Urothelium cell line (cell line): ENCODE results near the gene STK38L.
A peak's percentile ranks its signal among the peaks of the same experiment; 100 is the strongest.

ENCODE experiments used
- DNase-seq: peaks from one replicate; pipeline ENCODE4 v3.0.0; 2011; ENCODE audit warnings: low spot score, mixed read lengths
- FAIRE-seq: peaks from 2 replicates; lab custom pipeline; 2011; peaks lifted over from hg19 to GRCh38; lab: Jason Lieb, UNC

STK38L gene

GRCh38 chr12:27273114-27273513 lies 29.0 kb downstream of the STK38L start:
- no peak for FAIRE-seq
- DNase-seq, result no peak

- DNase-seq (no peak), FAIRE-seq (no peak)
Measured at GRCh38 chr12:27274706-27275105, 30.6 kb downstream of the STK38L start.

GRCh38 chr12:27276275-27276674 lies 32.2 kb downstream of the STK38L start:
- DNase-seq, result no peak
- FAIRE-seq, result no peak

GRCh38 chr12:27277846-27278260 lies 33.8 kb downstream of the STK38L start:
- FAIRE-seq, result no peak
- peak; percentile 17 for DNase-seq

- FAIRE-seq (no peak), DNase-seq (no peak)
Measured at GRCh38 chr12:27279826-27280225, 35.7 kb downstream of the STK38L start.

GRCh38 chr12:27280412-27280811 lies 36.3 kb downstream of the STK38L start:
- DNase-seq (no peak), FAIRE-seq (no peak)

- DNase-seq (no peak), FAIRE-seq (no peak)
Measured at GRCh38 chr12:27282754-27283153, 38.7 kb downstream of the STK38L start.

- FAIRE-seq (no peak), DNase-seq (no peak)
Measured at GRCh38 chr12:27284021-27284420, 39.9 kb downstream of the STK38L start.

- FAIRE-seq (no peak), DNase-seq (peak; percentile 20)
Measured at GRCh38 chr12:27284751-27285150, 40.7 kb downstream of the STK38L start.

- FAIRE-seq, result no peak
- peak; percentile 9 for DNase-seq
Measured at GRCh38 chr12:27285403-27285802, 41.3 kb downstream of the STK38L start.

GRCh38 chr12:27289414-27289813 lies 45.3 kb downstream of the STK38L start:
- FAIRE-seq, result no peak
- no peak for DNase-seq

- DNase-seq (no peak), FAIRE-seq (no peak)
Measured at GRCh38 chr12:27290501-27291168, 46.5 kb downstream of the STK38L start.

GRCh38 chr12:27291862-27292261 lies 47.8 kb downstream of the STK38L start:
- FAIRE-seq (no peak), DNase-seq (no peak)

GRCh38 chr12:27292718-27293117 lies 48.6 kb downstream of the STK38L start:
- FAIRE-seq (no peak), DNase-seq (no peak)

GRCh38 chr12:27293463-27293862 lies 49.4 kb downstream of the STK38L start:
- FAIRE-seq (no peak), DNase-seq (no peak)

GRCh38 chr12:27296674-27297073 lies 52.6 kb downstream of the STK38L start:
- FAIRE-seq (no peak), DNase-seq (no peak)

GRCh38 chr12:27297566-27297965 lies 53.5 kb downstream of the STK38L start:
- DNase-seq (no peak), FAIRE-seq (no peak)

- FAIRE-seq (no peak), DNase-seq (no peak)
Measured at GRCh38 chr12:27299102-27299501, 55.0 kb downstream of the STK38L start.

- FAIRE-seq, result no peak
- DNase-seq, result no peak
Measured at GRCh38 chr12:27300226-27300625, 56.1 kb downstream of the STK38L start.

- FAIRE-seq (peak; percentile 81), DNase-seq (no peak)
Measured at GRCh38 chr12:27303139-27304111, 59.3 kb downstream of the STK38L start.

GRCh38 chr12:27304856-27305255 lies 60.8 kb downstream of the STK38L start:
- FAIRE-seq (no peak), DNase-seq (no peak)
